Femur (tissue), 1 donor: ENCODE data around the gene MIDN.
A peak's percentile ranks its signal among the peaks of the same experiment; 100 is the strongest.
"Not testable (repeated sequence)": the region's sequence is repeated elsewhere in the genome, so short reads cannot be mapped to it uniquely, and the experiment has no call there.

Experiments
- DNase-seq: peaks from one replicate; pipeline ENCODE4 v3.0.0-alpha.2; 2017

The MIDN gene

DNA sequence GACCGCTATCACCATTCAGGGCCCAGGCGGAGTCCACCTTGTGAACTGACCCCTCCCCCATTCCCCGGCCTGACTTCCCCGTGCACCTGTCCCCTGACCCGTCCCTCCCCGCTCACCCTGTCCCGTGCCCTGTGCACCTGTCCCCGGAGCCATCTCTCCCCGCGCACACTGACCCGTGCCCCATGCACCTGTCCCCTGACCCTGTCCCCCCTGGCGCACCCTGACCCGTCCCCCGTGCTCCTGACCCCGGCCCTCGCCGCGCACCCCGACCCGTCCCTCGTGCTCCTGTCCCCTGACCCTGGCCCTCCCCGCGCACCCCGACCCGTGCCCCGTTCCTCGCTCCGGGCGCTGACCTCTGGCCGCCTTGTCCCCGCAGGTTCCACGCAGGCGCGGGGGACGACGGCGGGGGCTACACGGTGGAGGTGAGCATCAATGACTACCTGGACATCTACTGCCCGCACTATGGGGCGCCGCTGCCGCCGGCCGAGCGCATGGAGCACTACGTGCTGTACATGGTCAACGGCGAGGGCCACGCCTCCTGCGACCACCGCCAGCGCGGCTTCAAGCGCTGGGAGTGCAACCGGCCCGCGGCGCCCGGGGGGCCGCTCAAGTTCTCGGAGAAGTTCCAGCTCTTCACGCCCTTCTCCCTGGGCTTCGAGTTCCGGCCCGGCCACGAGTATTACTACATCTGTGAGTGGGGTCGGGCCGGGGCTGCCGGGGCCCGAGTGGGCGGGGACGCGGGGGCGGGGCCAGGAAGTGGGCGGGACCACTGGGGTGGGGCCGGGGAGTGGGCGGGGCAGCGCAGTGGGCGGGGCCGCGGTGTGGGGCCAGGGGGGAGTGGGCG, 47.0 kb downstream of the MIDN start:
- no peak for DNase-seq

DNA sequence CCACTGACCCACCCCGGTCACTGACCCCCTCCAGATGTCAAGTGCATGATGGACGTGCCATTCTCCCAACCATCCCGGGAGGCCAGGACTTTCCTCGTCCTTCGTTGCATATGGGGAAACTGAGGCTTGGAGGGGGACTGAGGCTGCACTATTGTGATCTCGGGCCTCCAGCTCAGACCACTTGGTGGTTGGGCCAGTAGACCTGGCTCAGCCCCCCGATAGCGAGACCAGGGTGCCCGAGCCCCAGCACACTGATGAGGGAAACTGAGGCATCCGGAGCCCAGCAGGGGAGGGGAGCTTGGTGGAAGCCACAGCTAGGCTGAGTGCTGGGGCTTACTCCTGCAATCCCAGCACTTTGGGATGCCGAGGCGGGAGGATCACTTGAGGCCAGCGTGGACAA, 47.7 kb downstream of the MIDN start:
- no peak for DNase-seq

DNA sequence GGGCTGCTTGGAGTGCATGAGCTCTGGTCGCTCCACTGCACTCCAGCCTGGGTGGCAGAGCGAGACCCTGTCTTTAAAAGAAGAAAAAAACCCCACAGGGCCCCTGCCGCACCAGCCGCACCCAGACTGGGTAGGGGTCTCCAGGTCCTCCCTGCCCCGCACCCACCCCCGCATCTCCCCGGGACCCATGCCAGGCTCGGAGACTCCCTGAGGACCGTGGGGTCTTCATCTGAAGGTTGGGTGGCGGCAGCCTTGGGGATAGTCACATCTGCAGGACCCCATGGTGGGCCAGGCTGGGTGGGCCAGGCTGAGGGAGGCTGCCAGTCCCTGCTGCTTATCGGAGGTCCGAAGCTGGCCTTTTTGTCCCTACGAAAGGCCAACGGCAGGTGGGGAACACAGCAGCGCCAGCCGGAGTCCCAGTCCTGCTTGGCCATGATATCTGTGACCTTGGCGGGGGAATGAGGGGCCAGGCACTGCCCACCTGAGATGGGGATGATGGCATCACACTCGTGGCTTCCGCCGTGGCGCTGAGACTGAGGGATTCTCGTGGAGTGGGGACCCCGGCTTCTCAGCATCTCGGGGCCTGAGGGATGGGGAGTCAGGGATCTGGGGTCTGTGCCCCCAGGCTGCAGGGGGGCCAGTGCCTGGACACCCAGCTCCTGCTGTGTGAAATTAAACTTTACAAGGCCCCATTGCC, 48.3 kb downstream of the MIDN start:
- DNase-seq, result no peak

DNA sequence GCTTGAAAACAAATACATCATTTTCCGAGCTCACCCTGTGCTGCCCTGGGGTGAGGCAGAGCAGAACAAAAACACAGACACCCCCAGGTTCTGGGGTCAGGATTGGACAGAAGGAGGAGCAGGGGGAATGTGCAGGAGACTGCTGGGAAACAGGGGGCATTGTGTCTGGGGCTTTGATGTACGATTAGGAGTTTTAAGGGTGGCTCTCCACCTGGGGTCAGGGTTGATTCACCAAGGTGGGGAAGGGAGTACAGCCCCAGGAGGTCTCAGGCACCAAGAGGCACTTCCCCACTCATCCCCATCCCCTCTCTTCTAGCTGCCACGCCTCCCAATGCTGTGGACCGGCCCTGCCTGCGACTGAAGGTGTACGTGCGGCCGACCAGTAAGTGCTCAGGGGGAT, 49.9 kb downstream of the MIDN start:
- no peak for DNase-seq

DNA sequence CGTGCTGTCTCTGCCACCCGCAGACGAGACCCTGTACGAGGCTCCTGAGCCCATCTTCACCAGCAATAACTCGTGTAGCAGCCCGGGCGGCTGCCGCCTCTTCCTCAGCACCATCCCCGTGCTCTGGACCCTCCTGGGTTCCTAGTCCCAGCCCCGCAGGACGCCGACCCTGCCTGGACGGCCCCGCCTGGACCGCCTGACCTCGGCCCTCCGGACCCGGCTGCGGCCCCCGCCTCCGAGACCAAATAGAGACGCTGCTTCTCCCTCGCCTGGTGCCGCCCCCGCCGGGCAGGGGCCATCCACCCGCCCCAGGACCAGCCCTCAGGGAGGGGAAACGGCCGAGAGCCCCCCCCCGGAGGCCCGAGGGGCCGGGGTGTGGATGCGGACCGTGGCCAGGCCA, 51.4 kb downstream of the MIDN start:
- no peak for DNase-seq

DNA sequence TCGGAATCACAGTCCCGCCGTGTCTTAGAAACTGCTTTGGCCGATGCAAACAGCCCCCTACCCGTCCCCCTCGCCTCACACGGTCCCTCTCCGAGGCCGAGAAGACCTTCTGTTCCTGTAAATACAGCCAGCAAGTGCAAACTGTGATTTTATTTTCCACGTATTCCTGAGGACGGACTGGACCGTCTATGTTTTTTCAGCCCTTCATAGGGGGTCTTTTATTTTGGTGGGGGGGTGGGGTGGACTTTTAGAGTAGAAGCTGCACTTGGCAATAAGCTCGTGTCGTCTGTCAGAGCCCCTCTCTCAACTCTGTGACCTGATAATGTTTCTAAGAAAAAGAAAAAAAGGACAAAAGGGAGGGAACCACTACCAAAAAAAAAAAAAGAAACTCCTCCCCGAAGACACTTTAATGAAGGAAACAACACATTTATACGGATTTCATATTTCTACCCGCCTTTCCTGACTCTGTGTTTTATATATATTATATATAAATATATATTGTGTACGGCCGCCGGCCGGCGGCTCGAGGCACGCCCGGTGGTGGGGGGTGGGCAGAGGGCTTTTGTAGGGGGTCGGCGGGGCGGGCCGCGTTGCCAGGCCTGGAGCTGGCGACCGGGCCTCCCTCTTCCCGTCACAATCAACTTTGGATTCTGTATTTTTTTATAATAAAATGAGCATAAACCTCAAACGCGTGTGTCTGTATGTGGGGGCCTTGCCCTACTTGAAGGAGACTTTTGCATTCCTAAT, 52.5 kb downstream of the MIDN start:
- DNase-seq, result no peak

DNA sequence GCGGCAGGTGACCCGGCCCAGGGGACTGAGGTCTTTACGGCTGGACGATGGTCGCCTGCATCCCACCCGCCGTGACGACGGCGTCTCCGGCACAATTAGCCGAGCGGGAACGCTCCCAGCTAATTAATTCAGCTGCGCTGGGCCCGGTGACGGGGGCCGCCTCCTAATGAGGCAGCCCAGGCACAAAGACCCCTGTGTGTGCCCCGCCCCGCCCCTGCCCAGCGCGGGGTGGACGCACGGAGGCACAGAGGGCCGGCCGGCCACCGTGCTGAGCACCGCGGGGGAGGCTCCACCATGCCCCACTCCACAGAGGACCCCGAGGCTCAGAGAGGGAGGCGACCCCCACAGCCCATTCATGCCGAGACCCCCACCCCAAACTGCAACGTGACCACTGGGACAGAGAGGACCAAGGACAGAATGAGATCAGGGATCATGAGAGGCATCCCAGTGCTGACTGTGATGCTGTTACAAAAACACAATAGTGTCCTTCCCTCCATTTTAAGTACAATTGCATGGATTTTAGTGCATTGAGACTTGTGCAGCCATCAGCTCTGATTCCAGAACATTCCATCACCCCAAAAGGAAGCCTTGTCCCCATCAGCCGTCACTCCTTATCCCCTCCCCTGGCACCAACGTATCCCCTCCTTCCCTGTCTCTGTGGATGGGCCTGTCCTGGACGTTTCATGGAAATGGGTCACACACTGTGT, 54.3 kb downstream of the MIDN start:
- DNase-seq, result no peak

DNA sequence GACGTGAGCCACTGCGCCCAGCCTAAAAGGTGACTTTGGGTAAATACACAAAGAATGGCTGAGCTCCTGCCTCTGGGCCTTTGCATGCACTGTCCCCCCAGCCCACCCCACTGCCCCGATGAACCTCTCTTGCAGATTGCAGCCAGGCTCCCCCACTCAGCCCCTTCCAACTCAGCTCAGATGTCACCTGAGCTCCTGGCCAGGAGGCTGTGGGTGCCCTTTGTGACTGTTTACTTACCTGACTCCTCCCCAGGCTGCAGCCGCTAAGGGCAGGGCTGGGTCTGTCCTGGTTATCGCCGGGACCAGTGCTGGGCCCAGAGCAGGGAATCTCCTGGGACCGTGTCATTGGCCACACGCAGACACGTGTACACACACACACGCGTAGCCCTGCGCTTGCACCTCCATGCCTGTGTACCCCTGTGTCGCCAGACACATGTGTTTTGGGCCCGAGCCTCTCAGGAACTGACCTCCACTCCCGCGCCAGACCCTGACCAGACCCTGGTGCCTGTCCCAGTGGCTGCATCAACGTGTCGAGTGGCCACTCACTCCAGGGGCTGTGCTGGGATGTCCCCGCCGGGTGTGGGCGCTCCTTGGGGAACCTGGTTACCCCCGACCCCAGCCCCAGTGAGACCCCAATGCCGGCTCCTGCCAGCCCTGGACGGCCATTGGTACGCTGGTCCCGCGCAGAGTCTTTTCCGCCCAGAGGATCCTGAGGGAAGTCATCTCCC, 56.0 kb downstream of the MIDN start:
- no peak for DNase-seq

DNA sequence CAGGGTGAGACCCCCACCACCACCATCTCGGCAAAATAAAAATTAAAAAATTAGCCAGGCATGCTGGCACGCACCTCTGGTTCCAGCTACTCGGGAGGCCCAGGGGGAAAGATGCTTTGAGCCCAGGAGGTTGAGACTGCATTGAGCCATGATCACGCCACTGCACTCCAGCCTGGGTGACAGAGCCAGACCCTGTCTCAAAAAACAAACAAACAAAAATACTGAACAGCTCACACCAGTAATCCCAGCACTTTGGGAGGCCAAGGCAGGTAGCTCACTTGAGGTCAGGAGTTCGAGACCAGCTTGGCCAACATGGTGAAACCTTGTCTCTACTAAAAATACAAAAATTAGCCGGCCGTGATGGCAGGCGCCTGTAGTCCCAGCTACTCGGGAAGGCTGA, 57.0 kb downstream of the MIDN start:
- not testable (repeated sequence) for DNase-seq

DNA sequence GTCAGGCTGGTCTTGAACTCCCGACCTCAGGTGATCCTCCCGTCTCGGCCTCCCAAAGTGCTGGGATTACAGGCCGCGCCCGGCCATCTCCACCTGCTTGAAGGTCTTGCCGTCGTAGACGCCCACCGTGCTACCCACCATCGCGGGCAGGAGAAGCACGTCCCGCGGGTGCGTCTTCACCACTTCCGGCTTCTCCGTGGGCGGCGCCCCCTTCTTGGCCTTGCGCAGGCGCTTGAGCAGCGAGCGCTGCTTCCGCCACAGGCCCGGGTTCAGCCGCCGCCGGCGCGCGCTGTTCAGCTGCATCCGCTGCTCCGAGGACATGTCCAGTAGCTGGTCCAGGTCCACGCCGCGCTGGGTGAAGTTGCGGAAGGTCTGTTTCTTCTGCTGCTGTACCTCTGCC, 58.9 kb downstream of the MIDN start:
- DNase-seq, result no peak

DNA sequence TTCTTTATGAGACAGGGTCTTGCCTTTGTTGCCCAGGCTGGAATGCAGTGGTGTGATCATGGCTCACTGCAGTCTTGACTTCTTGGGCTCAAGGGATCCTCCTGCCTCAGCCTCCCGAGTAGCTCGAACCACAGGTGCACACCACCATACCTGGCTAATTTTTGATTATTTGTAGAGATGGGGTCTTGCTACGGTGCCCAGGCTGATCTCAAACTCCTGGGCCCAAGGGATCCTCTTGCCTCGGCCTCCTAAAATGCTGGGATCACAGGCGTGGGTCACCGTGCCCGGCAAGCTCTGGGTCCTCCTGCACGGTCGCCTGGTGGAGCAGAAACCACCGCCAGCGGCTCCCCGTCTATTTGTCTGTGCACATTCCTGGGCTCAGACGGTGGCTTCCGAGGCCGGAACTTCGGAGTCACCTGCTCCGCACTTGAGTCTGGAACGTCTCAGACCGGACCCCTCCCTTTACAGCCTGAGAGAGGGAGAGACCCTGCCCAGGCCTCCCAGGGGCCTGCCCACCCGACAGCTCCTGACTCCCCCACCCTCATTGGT, 59.4 kb downstream of the MIDN start:
- DNase-seq, result peak; percentile 14

DNA sequence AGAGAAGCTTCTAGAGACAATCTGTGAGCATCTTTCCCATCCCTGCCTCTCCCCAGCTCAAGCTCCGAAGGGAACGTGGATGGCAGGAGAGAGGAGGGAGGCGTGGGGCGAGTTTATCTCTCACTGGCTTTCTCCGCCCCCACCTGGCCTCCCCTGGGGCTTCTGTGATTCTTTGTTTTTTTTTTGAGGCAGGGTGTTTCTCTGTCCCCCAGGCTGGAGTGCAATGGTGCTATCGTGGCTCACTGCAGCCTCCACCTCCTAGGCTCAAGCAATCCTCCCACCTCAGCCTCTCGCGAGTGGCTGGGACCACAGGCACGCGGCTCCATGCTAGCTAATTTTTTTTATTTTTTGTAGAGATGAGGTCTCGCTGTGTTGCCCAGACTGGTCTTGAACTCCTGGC, 60.3 kb downstream of the MIDN start:
- DNase-seq, result no peak
